NCI-H1105 treated with DMSO at 0.1 percent for 48 hours (cell line): ENCODE measurements around the gene RAET1L.
A peak's percentile ranks its signal among the peaks of the same experiment; 100 is the strongest.
"Not testable (repeated sequence)": the region's sequence is repeated elsewhere in the genome, so short reads cannot be mapped to it uniquely, and the experiment has no call there.

ENCODE experiments used
- DNase-seq: peaks from one replicate; lab custom pipeline; 2025; lab: John Stamatoyannopoulos, UW

RAET1L gene

DNA sequence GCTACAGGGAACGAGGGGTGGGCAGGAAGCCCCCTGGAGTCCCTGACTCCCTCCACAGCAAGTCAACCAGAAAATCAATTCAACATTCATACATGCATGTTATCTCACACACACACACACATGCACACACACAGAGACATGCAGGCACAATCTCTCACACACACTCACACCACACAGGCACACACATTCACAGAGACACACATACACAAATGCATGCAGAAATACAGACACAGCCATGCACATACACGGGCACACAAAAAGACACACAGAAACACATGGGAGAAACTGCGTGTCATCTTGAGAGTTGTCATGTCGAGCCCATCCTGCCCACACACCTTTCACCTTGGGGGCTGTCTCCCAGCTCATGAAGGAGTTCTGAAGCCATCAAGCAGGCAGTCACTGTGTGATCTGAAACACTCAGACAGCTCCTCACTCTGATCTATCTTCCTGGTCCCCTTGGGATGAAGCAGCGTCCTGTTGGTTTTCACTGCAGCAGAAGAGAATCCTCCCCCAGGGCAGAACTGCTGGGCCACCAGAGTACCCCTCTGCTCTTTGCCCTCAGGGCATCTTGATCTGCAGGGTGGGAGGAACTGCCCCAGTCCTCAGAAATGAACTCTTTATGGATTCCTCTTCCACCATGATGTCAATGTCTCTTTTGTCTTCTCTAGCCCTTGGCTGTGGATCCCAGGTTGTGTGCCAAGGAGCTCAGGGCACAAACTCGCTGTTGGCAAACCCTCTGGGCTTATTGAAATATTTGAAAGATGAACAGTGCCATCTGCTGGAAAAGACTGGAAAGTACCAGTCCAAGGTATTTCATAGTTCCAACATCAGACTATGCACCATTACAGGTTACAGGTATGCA is 8.8 kb downstream of the RAET1L start:
- DNase-seq = peak; percentile 86

DNA sequence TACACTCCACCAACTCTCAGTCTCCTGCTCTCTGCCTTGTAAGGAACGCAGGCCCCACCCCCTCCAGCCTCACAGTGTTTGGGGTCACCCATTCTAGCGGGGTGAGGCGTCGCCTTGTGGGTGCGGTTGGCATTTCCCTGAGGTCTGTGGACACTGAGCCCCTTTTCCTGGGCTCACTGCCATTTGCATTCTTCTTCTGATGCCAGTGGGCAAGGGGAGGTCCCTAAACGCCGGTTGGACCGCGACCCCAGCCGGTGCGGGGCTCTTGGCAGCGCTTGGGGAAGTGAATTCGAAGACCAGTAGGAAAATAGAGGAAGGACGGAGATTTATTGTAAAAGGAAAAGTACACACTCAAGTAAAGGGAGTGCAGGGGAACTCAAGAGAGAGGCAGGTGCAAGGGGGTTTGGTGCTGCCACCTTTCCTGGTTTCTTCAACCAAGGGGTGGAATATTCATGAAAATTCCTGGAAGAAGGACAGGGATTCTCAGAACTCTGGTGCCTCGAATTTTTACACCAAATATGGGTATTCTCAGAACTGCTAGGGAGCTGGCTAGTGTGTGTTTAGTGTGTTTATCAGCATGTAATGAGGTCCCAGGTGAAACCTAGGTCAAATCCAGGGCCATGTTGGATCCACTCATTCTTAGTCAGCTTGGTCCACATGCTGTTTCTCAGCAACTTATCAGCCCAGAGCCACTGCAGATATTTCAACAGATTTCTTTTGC is 9.9 kb downstream of the RAET1L start:
- DNase-seq = peak; percentile 56

DNA sequence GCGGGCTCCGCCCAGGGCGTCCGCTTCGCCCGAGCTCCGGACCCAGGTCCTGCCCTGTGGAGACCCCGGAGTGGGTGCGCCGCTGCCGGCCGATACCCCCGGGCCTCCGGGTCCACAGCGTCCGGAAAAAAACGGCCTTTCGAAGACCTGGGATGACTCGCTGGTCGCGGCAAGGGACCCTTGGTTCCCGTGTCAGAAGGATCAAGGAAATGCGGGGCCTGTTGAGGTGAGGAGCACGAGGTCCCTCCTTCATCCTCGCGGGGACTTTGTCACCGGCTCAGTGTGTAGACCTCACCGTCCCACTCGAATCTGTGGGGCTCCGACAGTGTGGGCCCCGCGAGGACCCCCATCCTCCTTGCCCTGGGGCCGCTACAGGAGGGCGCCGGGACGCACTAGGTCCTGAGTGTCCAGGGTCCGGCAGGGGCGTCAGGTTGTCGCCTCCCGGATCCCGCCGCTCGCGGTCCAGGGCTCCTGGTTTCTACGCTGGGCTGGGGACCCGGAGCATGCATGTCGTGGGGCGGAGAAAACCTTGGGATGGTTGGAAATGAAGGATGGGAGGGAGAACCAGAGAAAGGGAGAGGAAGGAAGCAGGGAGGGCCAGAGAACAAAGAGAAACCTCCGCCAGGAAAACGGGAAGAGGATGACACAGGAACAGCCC is 10.6 kb downstream of the RAET1L start:
- DNase-seq = not testable (repeated sequence)

DNA sequence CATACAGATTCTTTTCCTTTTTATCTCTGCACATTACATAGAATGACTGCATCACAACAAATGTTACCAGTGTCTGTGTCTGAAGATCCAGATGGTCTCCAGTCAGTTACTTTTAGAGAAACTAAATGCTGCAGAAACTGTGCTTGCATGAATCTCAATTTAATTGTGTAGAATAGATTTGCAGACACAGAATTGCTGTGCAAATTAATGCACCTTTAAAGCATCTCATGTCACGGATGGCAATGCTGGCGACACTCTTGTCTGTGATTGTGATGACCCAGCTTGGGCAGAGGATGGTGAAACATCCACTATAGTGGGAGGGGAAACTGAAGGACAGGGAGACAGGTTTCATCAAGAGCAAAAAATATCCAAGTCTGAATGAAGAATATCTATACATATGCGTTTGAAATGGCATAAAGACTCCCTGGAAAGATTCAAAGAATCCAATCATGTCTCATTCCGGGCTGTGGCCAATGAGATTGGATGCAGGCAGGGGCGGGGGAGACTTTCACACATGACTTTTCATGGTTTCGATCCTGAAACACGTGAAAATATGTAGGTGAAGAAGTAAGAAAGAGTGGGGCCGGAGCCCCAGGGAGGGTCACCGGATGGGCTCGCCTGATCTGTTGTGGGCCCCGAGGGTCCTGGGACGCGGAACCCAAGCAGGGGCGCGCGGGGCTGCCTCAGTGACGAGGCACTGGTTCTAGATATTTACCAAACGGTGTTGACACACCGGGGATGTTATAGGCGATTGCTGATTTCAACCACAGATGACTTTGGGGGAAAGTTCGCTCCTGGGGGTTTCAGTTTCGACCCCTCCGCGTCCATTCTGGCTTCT is 11.3 kb downstream of the RAET1L start:
- not testable (repeated sequence) for DNase-seq

DNA sequence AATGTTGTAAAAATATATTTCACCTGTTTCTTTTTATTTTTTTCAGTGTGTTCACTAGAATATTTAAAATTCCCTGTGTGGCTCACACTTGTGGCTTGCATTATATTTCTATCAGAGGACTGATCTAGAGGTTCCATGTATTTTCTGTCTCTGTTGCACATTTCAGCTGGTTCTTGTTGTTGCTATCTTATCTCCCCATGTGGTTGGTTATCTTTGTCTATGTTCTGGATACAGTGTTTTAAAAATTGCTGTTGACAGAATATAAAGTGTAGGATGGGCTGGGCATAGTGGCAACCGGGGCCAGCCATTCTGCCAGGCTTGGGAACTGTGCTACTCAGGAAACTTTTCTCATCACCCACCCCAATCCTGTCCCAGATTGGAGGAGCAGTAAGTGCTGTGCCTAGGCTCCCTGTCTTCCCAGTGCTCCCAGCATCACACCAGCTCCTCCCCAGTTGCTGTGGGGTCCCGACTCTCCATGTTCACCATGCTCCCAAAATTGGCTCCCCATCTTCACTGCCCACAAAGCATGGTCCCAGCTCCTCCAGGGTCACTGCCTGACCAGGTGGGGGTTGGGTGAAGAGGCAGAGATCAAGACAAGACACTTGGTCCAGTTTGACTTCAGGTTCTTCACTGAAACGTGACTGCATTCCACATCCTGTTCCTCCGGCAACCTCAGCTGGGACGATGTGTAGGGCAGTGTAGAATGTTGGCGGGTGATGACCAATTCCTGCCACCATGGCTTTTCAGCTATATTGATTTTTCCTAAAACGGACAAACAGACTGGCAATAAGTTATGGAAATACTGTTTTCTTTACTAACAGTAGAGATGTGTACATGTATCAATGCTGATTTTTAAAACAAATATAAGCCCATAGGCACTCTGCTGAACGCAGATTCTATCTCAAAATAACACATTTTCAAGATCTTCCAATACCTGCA is 12.2 kb downstream of the RAET1L start:
- not testable (repeated sequence) for DNase-seq

DNA sequence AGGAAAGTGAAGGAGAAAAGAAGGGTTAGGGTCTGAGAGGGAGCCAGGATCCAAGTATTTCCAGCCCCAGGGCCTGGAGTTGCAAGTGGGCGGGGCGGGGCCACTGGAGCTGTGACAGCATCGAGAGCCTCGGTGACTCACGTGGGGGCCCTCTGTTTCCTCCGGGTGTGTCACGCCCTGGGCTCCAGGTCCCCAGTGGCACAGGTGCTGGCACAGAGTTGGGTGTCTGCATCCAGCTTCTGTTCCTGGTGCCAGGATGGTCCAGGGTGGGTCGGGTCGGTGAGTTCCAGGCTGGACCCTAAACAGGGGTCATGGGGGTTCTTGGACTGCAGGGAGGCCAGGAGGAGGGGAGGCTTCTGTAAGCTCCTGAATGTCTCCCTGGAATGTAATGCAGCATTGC is 16.7 kb downstream of the RAET1L start:
- DNase-seq = no peak

DNA sequence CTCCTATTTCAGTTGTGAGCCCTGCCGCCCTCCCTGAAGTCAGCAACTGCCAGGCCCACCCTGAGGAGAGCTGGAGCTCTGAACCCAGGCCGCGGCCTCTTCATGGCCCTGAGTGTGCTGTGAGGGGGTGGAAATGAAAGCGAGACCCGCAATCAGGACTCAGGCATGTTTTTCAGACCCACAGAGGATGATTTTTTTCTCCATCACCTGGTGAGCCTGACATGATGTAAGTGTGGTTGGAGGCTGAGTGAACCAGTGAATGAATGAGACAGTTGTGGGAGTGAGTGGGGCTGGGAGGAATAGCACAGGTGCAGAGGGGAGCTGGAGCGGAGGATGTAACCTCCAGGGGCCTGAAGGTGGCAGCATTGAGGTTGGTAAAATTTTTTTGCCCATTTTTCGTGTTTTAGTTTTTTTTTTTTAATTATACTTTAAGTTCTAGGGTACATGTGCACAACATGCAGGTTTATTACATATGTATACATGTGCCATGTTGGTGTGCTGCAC is 18.3 kb downstream of the RAET1L start:
- DNase-seq = peak; percentile 30

DNA sequence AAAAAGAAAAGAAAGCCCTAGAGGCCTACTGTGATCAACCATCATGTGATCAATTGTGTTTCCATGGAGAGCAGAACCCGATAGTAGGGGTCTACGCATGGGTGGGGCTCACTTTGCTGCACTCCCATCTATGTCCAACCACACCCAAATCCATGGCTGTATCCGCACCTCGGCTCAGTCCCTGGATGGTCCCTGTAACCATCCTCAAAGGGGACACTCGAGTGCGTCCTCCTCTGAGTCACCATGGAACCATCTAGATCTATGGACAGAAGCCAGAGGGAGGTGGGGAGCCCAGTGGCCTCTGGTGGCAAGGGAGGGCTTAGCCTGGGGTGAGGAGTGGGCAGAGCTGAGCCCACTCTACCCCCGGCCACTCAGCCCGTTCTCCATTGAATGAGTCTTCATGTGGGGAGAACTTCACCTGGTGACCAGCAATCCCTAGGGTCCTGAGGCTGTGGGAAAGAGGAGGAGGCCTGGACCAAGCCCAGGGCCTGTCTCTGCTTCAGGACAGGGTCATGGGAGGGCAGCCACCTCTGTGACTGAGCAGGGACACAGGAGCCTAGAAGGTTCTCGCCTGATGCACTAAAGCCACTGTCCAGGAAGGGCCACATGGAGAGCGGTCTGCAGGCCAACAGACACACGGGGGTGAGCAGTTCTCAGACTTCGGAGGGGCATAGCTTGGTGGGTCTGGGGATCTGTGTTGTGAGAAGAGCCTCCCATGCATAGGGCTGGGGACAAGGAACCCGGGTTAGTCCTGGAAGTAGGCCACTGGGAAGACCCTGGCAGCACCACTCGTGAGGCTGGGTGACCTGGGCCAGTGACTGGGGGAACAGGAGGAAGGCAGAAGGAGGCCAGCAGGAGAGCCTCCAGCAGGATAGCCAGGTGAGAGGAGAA is 19.3 kb downstream of the RAET1L start:
- DNase-seq = no peak

DNA sequence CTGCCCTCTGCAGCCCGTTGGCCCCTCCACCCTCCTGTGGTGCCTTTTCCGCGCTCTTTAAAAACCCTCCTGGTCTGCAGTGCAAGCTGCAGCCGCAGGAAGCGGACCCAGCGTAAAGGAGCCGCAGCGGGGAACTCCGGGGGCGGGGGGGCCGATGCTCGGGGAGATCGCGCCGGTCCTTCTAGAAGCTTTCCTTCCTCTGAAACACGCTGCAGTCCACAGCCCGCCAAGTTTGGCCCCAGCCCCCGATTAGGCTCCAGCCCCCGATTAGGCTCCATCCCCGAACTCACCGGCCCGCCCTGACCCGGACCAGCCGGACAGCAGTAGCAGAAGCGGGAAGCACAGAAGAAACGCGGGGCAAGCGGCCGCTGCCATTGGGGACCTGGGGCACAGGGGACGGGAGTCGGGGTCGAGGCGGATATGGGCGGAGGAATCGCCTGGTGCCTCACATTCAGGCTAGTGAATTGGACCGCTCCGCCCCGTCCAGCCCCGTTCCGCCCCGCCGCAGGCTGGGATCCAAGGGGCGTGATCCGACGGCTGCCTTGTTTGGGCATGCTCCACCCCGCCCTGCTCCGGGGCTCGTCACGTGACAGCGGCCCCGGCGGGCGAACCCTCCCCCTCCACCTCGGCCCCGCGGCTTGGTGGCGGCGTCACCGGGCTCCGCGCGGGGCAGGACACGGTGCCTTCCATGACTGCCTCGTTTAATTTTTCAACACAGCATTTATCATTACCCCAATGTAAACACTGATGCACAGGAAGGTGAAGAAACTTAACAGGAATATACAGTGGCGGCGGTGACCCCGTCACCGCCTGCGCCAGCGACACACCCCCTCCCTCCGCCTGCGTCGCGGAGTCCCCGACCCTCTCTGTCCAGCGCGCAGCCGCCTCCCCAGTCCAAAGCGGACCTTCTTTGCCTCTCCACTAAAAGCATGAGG is 20.3 kb downstream of the RAET1L start:
- DNase-seq = peak; percentile 91

DNA sequence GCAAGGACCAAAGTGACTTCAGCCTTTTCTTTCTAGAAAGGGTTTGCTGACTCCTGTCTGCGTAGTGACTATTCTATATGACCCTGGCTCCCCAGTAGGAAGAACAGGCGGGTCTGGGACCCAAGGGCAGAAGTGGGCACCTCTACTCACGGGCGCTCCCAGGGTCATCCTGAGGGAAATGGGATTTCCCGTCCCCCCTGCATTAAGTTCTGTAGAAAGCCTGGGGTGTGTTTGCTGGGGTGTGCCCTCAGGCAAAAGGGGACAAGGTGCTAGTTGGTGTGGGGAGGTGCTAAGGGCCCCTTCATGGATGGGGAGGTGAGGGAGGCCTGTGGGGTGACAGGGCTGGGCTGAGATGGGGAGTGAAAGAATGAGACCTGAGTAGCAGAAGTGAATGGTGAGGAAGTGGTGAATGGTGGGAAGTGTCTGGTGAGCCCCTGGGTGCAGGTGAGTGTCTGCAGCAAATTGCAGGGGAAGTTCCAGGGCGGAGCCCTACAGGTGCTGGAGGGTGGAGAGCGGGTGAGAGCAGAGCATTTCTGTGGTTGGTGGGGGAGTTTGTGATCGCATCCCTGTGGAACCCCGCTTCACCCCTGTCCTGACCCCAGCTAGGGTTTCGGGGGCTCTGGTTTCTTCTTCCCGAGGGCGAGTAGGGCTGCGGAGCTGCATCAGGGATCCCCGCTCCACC is 21.1 kb downstream of the RAET1L start:
- peak; percentile 65 for DNase-seq

DNA sequence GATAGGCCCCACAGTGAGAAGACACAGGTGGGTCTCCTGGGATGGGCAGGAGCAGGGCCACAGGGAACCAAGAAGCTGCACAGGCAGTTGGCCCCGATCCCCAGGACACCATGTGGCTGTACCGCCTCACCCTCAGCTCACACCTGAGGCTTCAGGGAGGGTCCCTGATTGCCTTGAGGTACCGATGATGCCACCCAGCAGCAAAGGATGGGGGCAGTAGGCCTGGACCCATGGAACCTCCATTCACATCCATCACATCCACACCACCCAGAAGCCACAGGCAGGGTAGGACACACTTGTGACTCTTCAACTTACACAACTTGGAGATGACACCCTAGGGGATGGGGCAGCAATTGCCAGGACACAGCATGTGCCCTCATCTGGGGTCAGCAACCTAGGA is 21.7 kb downstream of the RAET1L start:
- not testable (repeated sequence) for DNase-seq

DNA sequence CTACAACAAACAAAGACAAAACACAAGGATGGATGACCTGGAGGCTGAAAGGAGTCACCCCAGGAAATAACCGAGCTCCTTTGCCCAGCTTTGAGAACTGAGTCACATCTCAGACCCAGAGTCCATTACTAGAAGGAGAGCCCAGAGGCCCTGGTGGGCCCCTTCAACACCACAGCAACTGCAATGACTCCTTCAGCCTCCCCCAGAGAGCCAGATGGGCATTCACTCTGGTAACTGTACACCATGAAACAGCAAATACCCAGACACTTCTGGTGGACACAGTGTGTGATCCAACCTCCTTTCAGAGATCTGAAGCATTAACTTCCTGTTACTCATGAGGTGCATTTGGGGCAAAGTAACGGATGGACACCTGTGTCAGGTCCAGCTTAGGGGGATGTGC is 22.6 kb downstream of the RAET1L start:
- no peak for DNase-seq

DNA sequence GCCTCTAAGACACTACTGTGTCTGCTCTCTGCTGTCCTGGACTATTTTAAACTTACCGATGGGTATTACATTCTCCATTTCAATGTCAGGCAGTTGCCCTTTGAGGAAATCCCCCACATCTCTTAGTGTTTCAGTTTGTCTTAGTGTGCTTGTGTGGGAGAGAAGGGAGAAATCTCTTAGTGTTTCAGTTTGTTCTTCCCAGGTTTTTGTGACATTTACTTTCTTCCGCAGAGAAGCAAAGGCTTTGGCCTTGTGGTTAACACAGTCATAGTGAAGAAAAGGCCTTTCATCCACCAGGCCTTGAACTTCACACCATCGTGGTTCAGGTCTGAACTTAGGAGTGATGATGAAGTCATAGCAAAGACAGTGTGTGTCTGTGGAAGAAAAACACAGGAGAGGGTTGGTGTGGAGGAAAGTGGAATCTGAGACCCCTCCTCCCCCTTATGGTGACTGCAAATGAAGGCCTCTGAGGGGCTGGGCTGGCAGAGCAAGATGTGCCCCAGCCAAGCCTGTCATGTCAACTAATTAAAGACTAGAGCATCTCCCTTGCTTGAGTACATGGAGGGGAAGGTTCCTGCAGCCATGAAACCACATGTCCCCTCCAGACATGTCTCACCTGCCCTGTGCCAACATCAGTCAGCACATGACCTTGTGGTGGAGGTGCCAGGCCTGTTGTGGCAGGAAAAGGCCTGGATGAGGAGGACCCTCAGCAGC is 23.9 kb downstream of the RAET1L start:
- no peak for DNase-seq

DNA sequence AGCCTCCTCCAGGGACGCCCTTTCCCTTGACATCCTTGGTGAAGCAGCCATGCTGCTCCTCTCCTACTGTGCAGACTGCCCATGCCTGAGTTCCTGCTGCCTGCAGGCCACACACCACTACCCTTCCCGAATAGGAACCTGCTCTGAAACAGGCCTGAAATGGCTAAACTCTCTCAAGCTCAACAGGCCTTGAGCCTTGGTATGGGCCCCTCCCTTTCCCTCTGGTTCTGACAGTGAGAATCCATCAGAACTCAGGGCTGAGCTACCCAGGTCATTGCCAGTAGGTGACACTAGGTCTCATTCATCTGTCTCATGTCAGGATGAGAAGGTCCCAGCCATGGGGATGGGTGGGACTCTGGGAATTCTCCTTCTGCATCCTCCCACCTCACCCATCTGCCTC is 25.7 kb downstream of the RAET1L start:
- no peak for DNase-seq

DNA sequence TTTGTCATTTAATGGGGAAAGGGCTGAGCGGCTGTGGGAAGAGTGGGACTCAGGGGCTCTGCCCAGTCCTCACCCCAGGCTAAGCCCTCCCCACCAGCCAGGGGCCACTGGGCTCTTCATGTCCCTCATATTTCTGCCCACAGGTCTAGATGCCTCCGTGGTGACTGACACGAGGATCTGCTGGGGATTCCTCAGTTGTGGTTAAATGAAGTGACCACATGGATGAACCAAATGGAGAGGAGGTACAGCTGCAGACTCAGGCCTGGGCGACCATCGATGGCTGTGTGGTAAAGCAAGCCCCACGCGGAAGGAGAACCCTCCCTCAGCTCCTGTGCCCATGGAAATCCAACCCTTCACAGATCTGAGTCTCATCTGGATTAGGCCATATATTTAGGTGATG is 29.4 kb downstream of the RAET1L start:
- no peak for DNase-seq

DNA sequence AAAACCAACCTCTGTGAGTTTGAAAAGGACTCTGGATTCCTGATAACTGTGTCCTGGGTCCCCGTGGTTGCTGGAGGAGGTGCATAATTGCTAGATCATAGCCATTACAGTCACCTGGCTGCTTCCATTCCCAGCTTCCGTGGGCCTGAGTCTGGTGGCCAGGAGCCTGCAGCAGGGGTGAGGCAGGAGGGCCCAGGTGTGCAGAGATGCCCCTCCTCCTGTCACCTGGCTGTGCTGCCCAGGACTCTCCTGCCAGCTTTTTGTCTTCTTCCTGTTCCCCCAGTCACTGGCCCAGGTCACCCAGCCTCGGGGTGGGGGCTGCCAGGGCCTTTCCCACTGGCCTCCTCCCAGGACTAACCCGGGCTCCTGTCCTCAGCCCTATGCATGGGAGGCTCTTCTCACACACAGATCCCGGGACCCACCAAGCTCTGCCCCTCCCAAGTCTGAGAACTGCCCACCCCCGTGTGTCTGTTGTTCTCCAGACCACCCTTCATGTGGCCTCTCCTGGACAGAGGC is 30.0 kb downstream of the RAET1L start:
- no peak for DNase-seq

DNA sequence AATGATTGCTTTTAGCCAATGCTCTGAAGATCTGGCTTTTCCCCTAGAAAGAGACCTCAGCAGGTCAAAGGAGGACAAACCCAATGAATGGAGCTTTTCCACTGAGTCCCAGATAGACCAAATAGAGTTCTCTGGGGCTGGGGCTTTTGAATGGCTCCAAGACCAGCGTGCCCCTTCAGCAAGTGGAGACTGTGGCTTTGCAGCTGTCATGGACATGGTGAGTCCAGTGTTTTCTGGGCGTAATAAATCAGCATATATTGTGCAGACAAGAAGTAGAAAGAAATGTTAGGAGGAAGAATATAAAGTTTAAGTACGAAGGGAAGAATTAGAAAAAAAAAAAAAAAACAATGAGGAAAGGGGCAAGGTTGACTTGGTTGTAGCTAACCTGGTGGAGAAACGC is 33.5 kb downstream of the RAET1L start:
- no peak for DNase-seq
